Panc1 (cell line): ENCODE data around the gene KMT5B. TPM values are rescaled to one million over a fixed set of nuclear protein-coding genes. Genes with fewer than 3 reads are reported as not detected.

Source experiments
- ATAC-seq: fragments of 200-7000 bp; cut with Tn5 transposase; 2 replicates; pipeline ENCODE4 v1.9.1; 2020; ENCODE audit warnings: mild to moderate bottlenecking, moderate library complexity
- BruUV-seq: library from RNA; stranded (reverse); fragments of 400-500 nt; replicated peaks from 2 replicates; lab custom pipeline; 2021; lab: Mats Ljungman, UMichigan
- CTCF ChIA-PET: fragments of 300-600 bp; sonication (Branson Sonifier 250); formaldehyde crosslinking; loops from one replicate; lab custom pipeline; 2022; ENCODE audit warnings: antibody characterized with exemption; lab: Charles Lee
- POLR2A ChIA-PET: fragments of 300-600 bp; sonication (Branson Sonifier 250); formaldehyde crosslinking; loops from one replicate; lab custom pipeline; 2022; ENCODE audit warnings: antibody characterized with exemption; lab: Charles Lee
- DNase-seq: peaks from one replicate; pipeline ENCODE4 v3.0.0-alpha.2; 2010; ENCODE audit warnings: low read depth, low spot score
- H3K27ac ChIP-seq: 2 replicates; pipeline ENCODE4 v1.5.1; 2011; ENCODE audit warnings: mild to moderate bottlenecking, low read length, inconsistent platforms
- H3K27me3 ChIP-seq: fragments of 200-500 bp; sonication (Bioruptor generic); 2 replicates; pipeline ENCODE4 v1.6.0; 2014; ENCODE audit warnings: low read length, inconsistent platforms; ENCODE audit not compliant: control insufficient read depth, insufficient read depth
- H3K36me3 ChIP-seq: fragments of 200-500 bp; sonication (Bioruptor generic); 2 replicates; pipeline ENCODE4 v1.5.1; 2014; ENCODE audit warnings: inconsistent platforms, mild to moderate bottlenecking, low read length, moderate library complexity; ENCODE audit not compliant: control insufficient read depth, insufficient read depth
- H3K4me1 ChIP-seq: 2 replicates; pipeline ENCODE4 v1.5.1; 2011; ENCODE audit warnings: inconsistent platforms, mild to moderate bottlenecking, low read length, moderate library complexity; ENCODE audit not compliant: control insufficient read depth, insufficient read depth
- H3K4me3 ChIP-seq, 2 experiments: 2 replicates each; pipeline ENCODE4 v1.5.1; 2011 to 2012; ENCODE audit warnings: low read depth in 2 of 2, low read length in 2 of 2, mild to moderate bottlenecking in 2 of 2, inconsistent platforms in 1 of 2, moderate library complexity in 1 of 2
- H3K9me3 ChIP-seq: fragments of 200-500 bp; sonication (Bioruptor generic); 2 replicates; pipeline ENCODE4 v1.5.1; 2014; ENCODE audit warnings: low read depth, mild to moderate bottlenecking, inconsistent platforms, low read length, moderate library complexity; ENCODE audit not compliant: control insufficient read depth, insufficient read depth
- POLR2AphosphoS5 ChIP-seq: IDR thresholded peaks from 2 replicates; pipeline ENCODE4 v1.6.1; 2012; ENCODE audit warnings: mild to moderate bottlenecking, low read depth, low read length, moderate library complexity
- REST ChIP-seq, 2 experiments: IDR thresholded peaks; 2 replicates each; pipeline ENCODE4 v1.6.1; 2011 to 2012; ENCODE audit warnings: low read depth in 2 of 2, control low read depth in 1 of 2, low read length in 1 of 2, mild to moderate bottlenecking in 1 of 2, moderate library complexity in 1 of 2; ENCODE audit not compliant: insufficient read depth in 1 of 2
- SIN3A ChIP-seq: IDR thresholded peaks from 2 replicates; pipeline ENCODE4 v1.6.1; 2012; ENCODE audit warnings: low read depth, mild to moderate bottlenecking, low read length, moderate library complexity, borderline replicate concordance; ENCODE audit not compliant: insufficient read depth
- TCF7L2 ChIP-seq: IDR thresholded peaks from 2 replicates; pipeline ENCODE4 v1.6.1; 2011; ENCODE audit warnings: mild to moderate bottlenecking, low read depth, low read length, inconsistent platforms
- in situ Hi-C: cut with HindIII; loops from 2 replicates; pipeline ENCODE4 v1.10.0; 2016; ENCODE audit warnings: low sequenced_read_pairs, low pct_unique_long_range_greater_than_20kb
- intact Hi-C: fragments of 100-400 bp; cut with micrococcal nuclease; formaldehyde crosslinking; loops from one replicate; pipeline ENCODE4 v1.10.0; 2022; ENCODE audit not compliant: unreplicated experiment
- total RNA-seq: library from RNA; stranded (reverse); gene quantifications from one replicate; pipeline ENCODE4 v1.2.1, GENCODE V29; 2021; ENCODE audit not compliant: unreplicated experiment
- TF ChIP-seq, protein P1 (sequence below): fragments of 450-650 bp; IDR thresholded peaks from 2 replicates; pipeline ENCODE4 v1.5.1; 2017; ENCODE audit warnings: mild to moderate bottlenecking

KMT5B gene
- total RNA-seq, 1 experiment from 2014 or later, result 48.6 TPM

DNA sequence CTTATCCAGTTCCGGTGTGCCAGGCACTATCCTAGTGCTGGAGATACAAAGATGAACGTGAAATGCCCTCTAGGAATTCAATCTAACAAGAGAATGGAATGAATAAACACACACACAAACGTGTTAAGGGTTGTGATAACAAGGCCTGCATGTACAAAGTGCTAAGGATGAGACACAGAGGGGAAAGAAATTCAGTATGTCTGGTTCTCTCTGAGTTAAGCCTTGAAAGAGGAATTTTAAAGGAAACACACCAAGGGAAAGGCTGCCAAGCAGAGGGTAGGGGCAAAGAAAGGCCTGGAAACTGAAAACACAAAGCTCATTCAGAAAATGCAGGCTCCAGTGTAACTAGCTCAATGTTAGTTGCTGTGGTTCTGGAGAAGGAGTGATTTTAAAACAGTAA is 96.1 kb downstream of the KMT5B start:
- Histone ChIP-seq H3K4me1 (peaks cover 35% of the 10 kb centered on the region), H3K36me3 (peaks cover 9% of the 10 kb centered on the region; the same call in 1 of the 2 replicates), H3K9me3 (no peaks in the 10 kb centered on the region), H3K4me3 (no peak overlapping the region), H3K27me3 (no peaks in the 10 kb centered on the region), H3K27ac (peak overlapping the region; percentile 14; the same call in 1 of the 2 replicates)
- POLR2A ChIA-PET, result interaction anchor here (0.5 to 1.6 kb wide), 2 partner anchors 10 to 43 kb away, joined by 5 to 8 read pairs; no protein-coding TSS in a partner anchor
- CTCF ChIA-PET, result no interaction called here
- DNase-seq (no peak), ATAC-seq (no peak)
- TF ChIP-seq POLR2AphosphoS5, result no peak
- TF ChIP-seq SIN3A, result no peak
- TF ChIP-seq, protein P1, sequence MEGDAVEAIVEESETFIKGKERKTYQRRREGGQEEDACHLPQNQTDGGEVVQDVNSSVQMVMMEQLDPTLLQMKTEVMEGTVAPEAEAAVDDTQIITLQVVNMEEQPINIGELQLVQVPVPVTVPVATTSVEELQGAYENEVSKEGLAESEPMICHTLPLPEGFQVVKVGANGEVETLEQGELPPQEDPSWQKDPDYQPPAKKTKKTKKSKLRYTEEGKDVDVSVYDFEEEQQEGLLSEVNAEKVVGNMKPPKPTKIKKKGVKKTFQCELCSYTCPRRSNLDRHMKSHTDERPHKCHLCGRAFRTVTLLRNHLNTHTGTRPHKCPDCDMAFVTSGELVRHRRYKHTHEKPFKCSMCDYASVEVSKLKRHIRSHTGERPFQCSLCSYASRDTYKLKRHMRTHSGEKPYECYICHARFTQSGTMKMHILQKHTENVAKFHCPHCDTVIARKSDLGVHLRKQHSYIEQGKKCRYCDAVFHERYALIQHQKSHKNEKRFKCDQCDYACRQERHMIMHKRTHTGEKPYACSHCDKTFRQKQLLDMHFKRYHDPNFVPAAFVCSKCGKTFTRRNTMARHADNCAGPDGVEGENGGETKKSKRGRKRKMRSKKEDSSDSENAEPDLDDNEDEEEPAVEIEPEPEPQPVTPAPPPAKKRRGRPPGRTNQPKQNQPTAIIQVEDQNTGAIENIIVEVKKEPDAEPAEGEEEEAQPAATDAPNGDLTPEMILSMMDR, result no peak
- no peak for TF ChIP-seq REST (IDR thresholded peaks at IDR 0.05; ENCODE audit: insufficient read depth in 1 of 2, low read depth in 2 of 2, low read length in 1 of 2)
- no peak for TF ChIP-seq TCF7L2
- BruUV-seq, result no TSS peak
- intact Hi-C loops, result no loop called here
- in situ Hi-C loops, result no loop called here

- no peak for DNase-seq
- in situ Hi-C loops, result no loop called here
- H3K4me3 ChIP-seq, result no peak overlapping the region
- H3K27ac ChIP-seq, result no peak overlapping the region
- TF ChIP-seq, protein P1, result no peak
- TF ChIP-seq REST (IDR thresholded peaks at IDR 0.05; ENCODE audit: insufficient read depth in 1 of 2, low read depth in 2 of 2, low read length in 1 of 2), result no peak
- no peak for TF ChIP-seq SIN3A
- no peak for TF ChIP-seq POLR2AphosphoS5
- no peak for TF ChIP-seq TCF7L2
- H3K36me3 ChIP-seq, result peaks cover 9% of the 10 kb centered on the region; the same call in 1 of the 2 replicates
- ATAC-seq, result no peak
- CTCF ChIA-PET, result no interaction called here
- BruUV-seq, result no TSS peak
- no peaks in the 10 kb centered on the region for H3K9me3 ChIP-seq
- intact Hi-C loops, result no loop called here
- H3K4me1 ChIP-seq, result peaks cover 32% of the 10 kb centered on the region
- no peaks in the 10 kb centered on the region for H3K27me3 ChIP-seq
- POLR2A ChIA-PET, result no interaction called here
Observed at GRCh38 chr11:68116126-68116525, 97.0 kb downstream of the KMT5B start.
